Thyroid gland (tissue), 4 donors: ENCODE results near the gene HS3ST2.

Experiments used
- CTCF ChIP-seq, 6 experiments: fragments of 200-600 bp in 3 of 6; fragments of 450-650 bp in 3 of 6; sonication (generic) in 3 of 6; IDR thresholded peaks; one replicate each; pipeline ENCODE4 v1.5.1; 2016 to 2019; ENCODE audit warnings: antibody characterized with exemption in 6 of 6, mild to moderate bottlenecking in 2 of 6, inconsistent platforms in 1 of 6, moderate library complexity in 1 of 6
- POLR2A ChIP-seq, 2 donors: fragments of 450-650 bp; IDR thresholded peaks; one replicate each; pipeline ENCODE4 v1.6.1; 2017; ENCODE audit warnings: antibody characterized with exemption in 2 of 2, mild to moderate bottlenecking in 2 of 2, moderate library complexity in 1 of 2

GRCh38 chr16:22813223-22813947 lies 577 bp upstream of the HS3ST2 start:
- peak in 3 of 6 experiments; percentile 9 to 35 (median 9) for TF ChIP-seq CTCF (IDR thresholded peaks at IDR 0.05)
- no peak for TF ChIP-seq POLR2A (IDR thresholded peaks at IDR 0.05)
